Smooth muscle cell (in vitro differentiated cells): ENCODE results near the gene PDPN. TPM values are rescaled to one million over a fixed set of nuclear protein-coding genes. Genes with fewer than 3 reads are reported as not detected.

Experiments used
- DNase-seq: peaks from one replicate; lab custom pipeline; 2025; ENCODE audit not compliant: unreplicated experiment; lab: John Stamatoyannopoulos, UW
- H2AFZ ChIP-seq: fragments of 200-600 bp; sonication (generic); 2 replicates; pipeline ENCODE4 v1.6.0; 2016; ENCODE audit warnings: antibody characterized with exemption, low read depth, mild to moderate bottlenecking
- H3F3A ChIP-seq: fragments of 200-600 bp; sonication (generic); 2 replicates; pipeline ENCODE4 v1.6.0; 2017; ENCODE audit warnings: antibody characterized with exemption, low read depth
- H3K27ac ChIP-seq: fragments of 200-600 bp; sonication (generic); 2 replicates; pipeline ENCODE4 v1.5.1; 2016; ENCODE audit warnings: low read depth, mild to moderate bottlenecking
- H3K27me3 ChIP-seq: fragments of 200-600 bp; sonication (generic); 2 replicates; pipeline ENCODE4 v1.6.1; 2016; ENCODE audit warnings: low read depth, mild to moderate bottlenecking
- H3K36me3 ChIP-seq: fragments of 200-600 bp; sonication (generic); 2 replicates; pipeline ENCODE4 v1.5.1; 2016; ENCODE audit warnings: low read depth
- H3K4me1 ChIP-seq: fragments of 200-600 bp; sonication (generic); 2 replicates; pipeline ENCODE4 v1.5.1; 2016; ENCODE audit warnings: low read depth
- H3K4me2 ChIP-seq: fragments of 200-600 bp; sonication (generic); 2 replicates; pipeline ENCODE4 v1.6.0; 2016; ENCODE audit warnings: mild to moderate bottlenecking
- H3K4me3 ChIP-seq: fragments of 200-600 bp; sonication (generic); 2 replicates; pipeline ENCODE4 v1.5.1; 2016; ENCODE audit warnings: mild to moderate bottlenecking
- H3K79me2 ChIP-seq: fragments of 200-600 bp; sonication (generic); 2 replicates; pipeline ENCODE4 v1.6.0; 2016; ENCODE audit warnings: low read depth, mild to moderate bottlenecking
- H3K9ac ChIP-seq: fragments of 200-600 bp; sonication (generic); 2 replicates; pipeline ENCODE4 v1.6.0; 2016; ENCODE audit warnings: low read depth
- H3K9me3 ChIP-seq: fragments of 200-600 bp; sonication (generic); replicated peaks from 2 replicates; pipeline ENCODE4 v1.5.1; 2016; ENCODE audit warnings: low read depth
- H4K20me1 ChIP-seq: fragments of 200-600 bp; sonication (generic); 2 replicates; pipeline ENCODE4 v1.6.0; 2016; ENCODE audit warnings: low read depth
- CTCF ChIP-seq: fragments of 200-600 bp; sonication (generic); IDR thresholded peaks from 2 replicates; pipeline ENCODE4 v1.5.1; 2017; ENCODE audit warnings: borderline replicate concordance, mild to moderate bottlenecking, antibody characterized with exemption; ENCODE audit not compliant: insufficient read depth, poor library complexity, severe bottlenecking
- WGBS: methylation state at CpG from one replicate; pipeline ENCODE4 v1.1.7; 2016; ENCODE audit warnings: low lambda C conversion rate; 5-methylcytosine and 5-hydroxymethylcytosine counted together
- polyA plus RNA-seq: library from polyadenylated mRNA; unstranded; fragments of >200 nt; fragmentation: Nextera tagmentation; extraction: Ambion mirVana; gene quantifications from 2 replicates; pipeline ENCODE4 v1.2.1, GENCODE V29; 2016
- total RNA-seq: library from RNA; depleted of rRNA; stranded (reverse); fragments of >200 nt; gene quantifications from 2 replicates; pipeline ENCODE4 v1.2.3, GENCODE V29; 2014

Gene PDPN
- total and polyA plus RNA-seq, 2 experiments from 2014 or later: 414 to 459 TPM

- TF ChIP-seq CTCF: peak; percentile 40
- Histone ChIP-seq H3K4me3 (no peak overlapping the region), H2AFZ (no peak overlapping the region), H3K27ac (no peak overlapping the region), H3F3A (no peaks in the 10 kb centered on the region), H3K9me3 (no peaks in the 10 kb centered on the region), H3K27me3 (no peaks in the 10 kb centered on the region), H3K79me2 (no peaks in the 10 kb centered on the region), H3K4me2 (no peak overlapping the region), H3K36me3 (no peaks in the 10 kb centered on the region), H3K4me1 (no peaks in the 10 kb centered on the region), H3K9ac (no peak overlapping the region), H4K20me1 (no peaks in the 10 kb centered on the region)
- no peak for DNase-seq
- 75% methylated on average over 5 of the region's 5 CpGs for WGBS
These were observed 12.7 kb upstream of the PDPN start for GRCh38 chr1:13570924-13571323.

GRCh38 chr1:13573586-13573985, 10.0 kb upstream of the PDPN start:
- Histone ChIP-seq H3K9ac (no peak overlapping the region), H3K4me1 (peaks cover under 1% of the 10 kb centered on the region), H3K4me2 (no peak overlapping the region), H3K36me3 (no peaks in the 10 kb centered on the region), H2AFZ (no peak overlapping the region), H3K27me3 (no peaks in the 10 kb centered on the region), H3K9me3 (no peaks in the 10 kb centered on the region), H3K4me3 (no peak overlapping the region), H3K79me2 (no peaks in the 10 kb centered on the region), H3F3A (no peaks in the 10 kb centered on the region), H3K27ac (no peak overlapping the region), H4K20me1 (no peaks in the 10 kb centered on the region)
- no peak for DNase-seq
- 91% methylated on average over 4 of the region's 4 CpGs for WGBS
- TF ChIP-seq CTCF: no peak

GRCh38 chr1:13576926-13577325, 6.7 kb upstream of the PDPN start:
- no peak overlapping the region for H3K4me3 ChIP-seq
- H3K36me3 ChIP-seq: no peaks in the 10 kb centered on the region
- H3K27ac ChIP-seq: no peak overlapping the region
- no peaks in the 10 kb centered on the region for H3K79me2 ChIP-seq
- H3K9ac ChIP-seq: no peak overlapping the region
- no peak overlapping the region for H3K4me2 ChIP-seq
- no peaks in the 10 kb centered on the region for H4K20me1 ChIP-seq
- H3K9me3 ChIP-seq: no peaks in the 10 kb centered on the region
- no peak for DNase-seq
- H2AFZ ChIP-seq: no peak overlapping the region
- peaks cover 8% of the 10 kb centered on the region for H3K4me1 ChIP-seq
- no peak for TF ChIP-seq CTCF
- 84% methylated on average over 11 of the region's 11 CpGs for whole genome bisulfite sequencing
- H3K27me3 ChIP-seq: no peaks in the 10 kb centered on the region
- H3F3A ChIP-seq: no peaks in the 10 kb centered on the region

DNA sequence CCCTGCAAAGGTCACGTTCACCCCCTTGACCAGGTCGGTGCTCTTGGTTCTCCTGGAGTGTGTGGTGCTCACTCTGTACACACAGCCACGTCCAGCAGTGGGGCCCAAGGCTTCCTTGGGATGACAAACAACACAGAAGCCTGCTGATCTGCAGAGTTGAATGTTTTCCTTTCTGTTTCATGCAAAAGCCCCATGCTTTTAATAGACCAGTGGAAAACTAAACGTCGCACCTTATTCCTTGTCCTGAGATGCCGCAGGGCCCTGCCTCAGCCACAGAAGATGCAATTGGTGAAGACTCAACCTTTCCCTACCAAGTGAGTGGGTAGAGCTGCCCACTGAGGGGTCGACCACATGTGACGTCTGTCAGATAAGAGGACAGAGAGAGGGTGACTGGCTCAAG, 5.8 kb upstream of the PDPN start:
- H3K9ac ChIP-seq: no peak overlapping the region
- no peaks in the 10 kb centered on the region for H3K79me2 ChIP-seq
- H3K4me1 ChIP-seq: peaks cover 11% of the 10 kb centered on the region
- H3K27me3 ChIP-seq: no peaks in the 10 kb centered on the region
- H3K4me2 ChIP-seq: peak overlapping the region; percentile 74
- peak overlapping the region; percentile 1 for H3K27ac ChIP-seq
- no peak overlapping the region for H3K4me3 ChIP-seq
- DNase-seq: no peak
- 49% methylated on average over 8 of the region's 8 CpGs for WGBS
- no peaks in the 10 kb centered on the region for H3F3A ChIP-seq
- no peak for TF ChIP-seq CTCF
- no peaks in the 10 kb centered on the region for H3K9me3 ChIP-seq
- H4K20me1 ChIP-seq: no peaks in the 10 kb centered on the region
- H3K36me3 ChIP-seq: no peaks in the 10 kb centered on the region
- H2AFZ ChIP-seq: no peak overlapping the region
